OCI-LY1 (cell line): ENCODE measurements around the gene VAV2.

ENCODE experiments used
- H2AFZ ChIP-seq: fragments of 200-600 bp; sonication (generic), shearing (Covaris generic); 2 replicates; pipeline ENCODE4 v1.6.0; 2014; ENCODE audit warnings: antibody characterized with exemption, mild to moderate bottlenecking, low read length
- H3F3A ChIP-seq: fragments of 200-600 bp; sonication (generic), shearing (Covaris generic); 2 replicates; pipeline ENCODE4 v1.6.0; 2014; ENCODE audit warnings: mild to moderate bottlenecking, antibody characterized with exemption, low read length, moderate library complexity; ENCODE audit not compliant: insufficient read depth
- H3K27ac ChIP-seq: fragments of 200-600 bp; sonication (generic); 2 replicates; pipeline ENCODE4 v1.5.1; 2014; ENCODE audit warnings: low read length, mixed run types, mild to moderate bottlenecking, low read depth; ENCODE audit not compliant: poor library complexity, severe bottlenecking
- H3K27me3 ChIP-seq: fragments of 200-600 bp; sonication (generic); 2 replicates; pipeline ENCODE4 v1.6.0; 2014; ENCODE audit warnings: antibody characterized with exemption, mild to moderate bottlenecking, low read length, moderate library complexity; ENCODE audit not compliant: insufficient read depth
- H3K36me3 ChIP-seq: fragments of 200-600 bp; sonication (generic); 2 replicates; pipeline ENCODE4 v1.6.1; 2014; ENCODE audit warnings: mild to moderate bottlenecking, antibody characterized with exemption, low read length, moderate library complexity, mixed read lengths; ENCODE audit not compliant: insufficient read depth
- H3K4me1 ChIP-seq: fragments of 200-600 bp; sonication (generic); 2 replicates; pipeline ENCODE4 v1.5.1; 2014; ENCODE audit warnings: mild to moderate bottlenecking, low read length, moderate library complexity; ENCODE audit not compliant: insufficient read depth, severe bottlenecking
- H3K4me2 ChIP-seq: fragments of 200-600 bp; sonication (generic), shearing (Covaris generic); 2 replicates; pipeline ENCODE4 v1.6.1; 2014; ENCODE audit warnings: low read length
- H3K4me3 ChIP-seq: fragments of 200-600 bp; sonication (generic); 2 replicates; pipeline ENCODE4 v1.5.1; 2014; ENCODE audit warnings: low read length, low read depth, mild to moderate bottlenecking, mixed read lengths; ENCODE audit not compliant: poor library complexity, severe bottlenecking
- H3K79me2 ChIP-seq: fragments of 200-600 bp; shearing (Covaris generic); 2 replicates; pipeline ENCODE4 v1.6.1; 2016; ENCODE audit warnings: mixed run types, low read length, mixed read lengths; ENCODE audit not compliant: insufficient read depth
- H3K9ac ChIP-seq: fragments of 200-600 bp; sonication (generic), shearing (Covaris generic); 2 replicates; pipeline ENCODE4 v1.6.1; 2014; ENCODE audit warnings: mild to moderate bottlenecking, low read length, mixed read lengths
- H3K9me2 ChIP-seq: fragments of 200-600 bp; sonication (generic), shearing (Covaris generic); 2 replicates; pipeline ENCODE4 v1.6.1; 2014; ENCODE audit warnings: low read depth, mild to moderate bottlenecking, low read length, mixed read lengths
- H3K9me3 ChIP-seq: fragments of 200-600 bp; shearing (Covaris generic); 2 replicates; pipeline ENCODE4 v1.6.1; 2014; ENCODE audit warnings: low read length, mixed read lengths
- H4K20me1 ChIP-seq: fragments of 200-600 bp; sonication (generic), shearing (Covaris generic); 2 replicates; pipeline ENCODE4 v1.6.0; 2016; ENCODE audit warnings: mild to moderate bottlenecking, low read length; ENCODE audit not compliant: insufficient read depth
- EZH2 ChIP-seq: fragments of 200-600 bp; sonication (generic), shearing (Covaris generic); IDR thresholded peaks from 2 replicates; pipeline ENCODE4 v1.8.0; 2017; ENCODE audit warnings: borderline replicate concordance, mixed run types, mild to moderate bottlenecking, antibody characterized with exemption, low read length, moderate library complexity, mixed read lengths
- TF ChIP-seq, protein P1 (sequence below): fragments of 200-600 bp; sonication (generic), shearing (Covaris generic); IDR thresholded peaks from 2 replicates; pipeline ENCODE4 v1.5.1; 2017; ENCODE audit warnings: mild to moderate bottlenecking, antibody characterized with exemption, low read length, moderate library complexity, mixed read lengths

VAV2 gene

DNA sequence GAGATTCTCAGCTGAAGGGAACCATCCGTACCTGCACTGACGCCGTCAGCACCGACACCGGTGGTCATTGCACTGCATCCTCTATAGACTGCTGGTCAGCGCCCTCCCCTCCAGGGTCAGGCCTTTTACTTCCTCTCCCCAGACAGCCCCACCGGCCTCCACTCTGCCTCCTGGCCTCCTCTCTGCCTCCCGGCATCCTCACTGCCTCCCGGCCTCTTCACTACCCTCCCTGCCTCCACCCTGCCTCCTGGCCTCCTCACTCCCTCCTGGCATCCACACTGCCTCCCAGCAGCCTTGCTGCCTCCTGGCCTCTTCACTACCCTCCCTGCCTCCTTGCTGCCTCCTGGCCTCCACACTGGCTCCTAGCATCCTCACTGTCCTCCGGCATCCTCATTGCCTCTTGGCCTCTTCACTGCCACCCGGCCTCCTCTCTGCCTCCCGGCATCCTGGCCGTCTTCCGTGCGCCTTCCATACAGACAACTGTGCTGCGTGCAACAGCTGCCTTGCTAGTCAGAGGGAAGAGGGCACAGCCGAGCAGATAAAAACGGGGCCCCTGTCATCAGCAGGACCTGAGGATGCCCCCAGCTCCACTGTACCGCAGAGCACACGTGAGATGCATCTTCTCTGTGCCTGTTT lies 62.0 kb downstream of the VAV2 start:
- no peak overlapping the region for H3K4me3 ChIP-seq

DNA sequence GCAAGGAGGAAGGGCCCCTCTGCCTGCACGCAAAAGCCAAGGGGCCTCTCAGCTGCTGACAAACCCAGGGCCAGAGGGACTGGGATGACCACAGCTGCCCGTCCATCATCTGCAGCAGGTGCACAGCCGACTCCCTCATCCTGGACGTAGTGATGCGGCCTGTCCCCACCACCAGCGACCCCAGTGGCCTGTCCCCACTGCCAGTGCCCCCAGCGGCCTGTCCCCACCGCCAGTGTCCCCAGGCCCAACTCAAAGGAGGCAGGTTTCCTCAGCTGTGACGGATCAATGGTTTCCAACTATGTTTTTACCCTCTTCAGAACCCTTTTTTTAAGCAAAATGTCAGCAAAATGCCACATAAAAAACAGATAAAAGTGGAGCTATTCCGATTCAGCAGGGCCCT lies 62.5 kb downstream of the VAV2 start:
- Histone ChIP-seq H4K20me1 (no peaks in the 10 kb centered on the region), H3K9ac (no peak overlapping the region), H3K4me3 (no peak overlapping the region), H3K27me3 (no peaks in the 10 kb centered on the region), H2AFZ (no peak overlapping the region), H3K9me2 (no peaks in the 10 kb centered on the region), H3K27ac (no peak overlapping the region), H3K36me3 (no peaks in the 10 kb centered on the region), H3K4me2 (no peak overlapping the region), H3K9me3 (no peaks in the 10 kb centered on the region), H3K79me2 (no peaks in the 10 kb centered on the region), H3F3A (no peaks in the 10 kb centered on the region), H3K4me1 (no peaks in the 10 kb centered on the region)
- TF ChIP-seq EZH2 = no peak
- TF ChIP-seq, protein P1, sequence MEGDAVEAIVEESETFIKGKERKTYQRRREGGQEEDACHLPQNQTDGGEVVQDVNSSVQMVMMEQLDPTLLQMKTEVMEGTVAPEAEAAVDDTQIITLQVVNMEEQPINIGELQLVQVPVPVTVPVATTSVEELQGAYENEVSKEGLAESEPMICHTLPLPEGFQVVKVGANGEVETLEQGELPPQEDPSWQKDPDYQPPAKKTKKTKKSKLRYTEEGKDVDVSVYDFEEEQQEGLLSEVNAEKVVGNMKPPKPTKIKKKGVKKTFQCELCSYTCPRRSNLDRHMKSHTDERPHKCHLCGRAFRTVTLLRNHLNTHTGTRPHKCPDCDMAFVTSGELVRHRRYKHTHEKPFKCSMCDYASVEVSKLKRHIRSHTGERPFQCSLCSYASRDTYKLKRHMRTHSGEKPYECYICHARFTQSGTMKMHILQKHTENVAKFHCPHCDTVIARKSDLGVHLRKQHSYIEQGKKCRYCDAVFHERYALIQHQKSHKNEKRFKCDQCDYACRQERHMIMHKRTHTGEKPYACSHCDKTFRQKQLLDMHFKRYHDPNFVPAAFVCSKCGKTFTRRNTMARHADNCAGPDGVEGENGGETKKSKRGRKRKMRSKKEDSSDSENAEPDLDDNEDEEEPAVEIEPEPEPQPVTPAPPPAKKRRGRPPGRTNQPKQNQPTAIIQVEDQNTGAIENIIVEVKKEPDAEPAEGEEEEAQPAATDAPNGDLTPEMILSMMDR = no peak

More for the DNA sequence above, 62.0 kb downstream of the VAV2 start:
- Histone ChIP-seq H3F3A (no peaks in the 10 kb centered on the region), H3K79me2 (no peaks in the 10 kb centered on the region), H3K36me3 (no peaks in the 10 kb centered on the region), H3K4me2 (no peak overlapping the region), H4K20me1 (no peaks in the 10 kb centered on the region), H3K27ac (no peak overlapping the region), H3K4me1 (no peaks in the 10 kb centered on the region), H2AFZ (no peak overlapping the region), H3K9me2 (no peaks in the 10 kb centered on the region), H3K9ac (no peak overlapping the region), H3K27me3 (no peaks in the 10 kb centered on the region), H3K9me3 (no peaks in the 10 kb centered on the region)
- TF ChIP-seq, protein P1 = no peak
- no peak for TF ChIP-seq EZH2

DNA sequence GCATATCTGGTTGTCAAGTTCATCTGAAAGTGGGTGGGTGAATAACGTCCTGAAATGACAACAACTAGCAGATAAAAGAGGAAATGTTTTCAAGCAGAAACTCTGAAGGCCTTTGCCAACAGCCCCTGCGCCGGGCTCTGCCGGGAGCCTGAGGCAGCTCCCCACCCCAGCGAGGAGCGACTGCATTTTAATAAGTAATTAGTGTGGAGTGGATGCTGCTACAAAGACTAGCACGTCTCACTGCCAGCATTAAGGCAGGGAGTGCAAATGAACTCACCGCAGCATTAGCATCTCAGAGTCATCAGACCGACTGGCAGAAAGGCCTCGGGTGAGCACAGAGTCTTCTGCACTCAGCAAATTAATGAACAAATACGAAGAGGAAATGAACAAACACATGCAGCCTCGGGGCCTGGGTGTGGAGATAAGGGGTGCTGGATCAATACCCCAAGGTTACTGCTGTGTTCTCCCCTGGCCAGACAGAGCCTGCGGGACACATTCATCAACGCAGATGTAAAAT lies 63.8 kb downstream of the VAV2 start:
- no peaks in the 10 kb centered on the region for H4K20me1 ChIP-seq
- no peaks in the 10 kb centered on the region for H3K79me2 ChIP-seq
- H3K9ac ChIP-seq = no peak overlapping the region
- H3K4me2 ChIP-seq = no peak overlapping the region
- no peak overlapping the region for H3K27ac ChIP-seq
- H3K9me2 ChIP-seq = no peaks in the 10 kb centered on the region
- no peaks in the 10 kb centered on the region for H3K4me1 ChIP-seq
- no peaks in the 10 kb centered on the region for H3F3A ChIP-seq
- H2AFZ ChIP-seq = no peak overlapping the region
- no peaks in the 10 kb centered on the region for H3K9me3 ChIP-seq
- H3K4me3 ChIP-seq = no peak overlapping the region
- TF ChIP-seq EZH2 = no peak
- TF ChIP-seq, protein P1 = no peak
- H3K27me3 ChIP-seq = no peaks in the 10 kb centered on the region
- H3K36me3 ChIP-seq = no peaks in the 10 kb centered on the region
